HepG2 (cell line): ENCODE data around the gene AAR2. TPM values are rescaled to one million over a fixed set of nuclear protein-coding genes. Genes with fewer than 3 reads are reported as not detected.

ENCODE experiments used
- AGO1 ChIP-seq: fragments of 200-400 bp; formaldehyde crosslinking; IDR thresholded peaks from 2 replicates; pipeline ENCODE4 v1.6.1; 2017; ENCODE audit warnings: mild to moderate bottlenecking, low read depth, low read length, moderate library complexity; ENCODE audit not compliant: poor library complexity, severe bottlenecking
- ASH2L ChIP-seq: fragments of 300-600, 200-600 bp; sonication (generic); IDR thresholded peaks from 2 replicates; pipeline ENCODE4 v1.7.0; 2017; ENCODE audit warnings: low read depth, mild to moderate bottlenecking, moderate library complexity, mixed read lengths, low read length; ENCODE audit not compliant: insufficient read length
- BCLAF1 ChIP-seq: fragments of 450-650 bp; IDR thresholded peaks from 2 replicates; pipeline ENCODE4 v1.6.1; 2017; ENCODE audit warnings: mild to moderate bottlenecking
- ELK4 ChIP-seq: sonication (generic); formaldehyde crosslinking; IDR thresholded peaks from 2 replicates; pipeline ENCODE4 v1.9.0; 2021; ENCODE audit warnings: missing genetic modification reagents, borderline replicate concordance
- IKZF1 ChIP-seq: fragments of 450-650 bp; IDR thresholded peaks from 2 replicates; pipeline ENCODE4 v1.7.1; 2016
- MAFF ChIP-seq: IDR thresholded peaks from 2 replicates; pipeline ENCODE4 v1.6.1; 2011; ENCODE audit warnings: low read depth, low read length, improper control_type of control experiment
- MBNL3 ChIP-seq: fragments of 250-450 bp; sonication (Bioruptor Pico); conservative IDR thresholded peaks from 2 replicates; pipeline ENCODE4 v1.8.0; 2022; ENCODE audit warnings: mild to moderate bottlenecking, inconsistent platforms
- MTA3 ChIP-seq: sonication (generic); formaldehyde crosslinking; IDR thresholded peaks from 2 replicates; pipeline ENCODE4 v1.4.0; 2020; ENCODE audit warnings: missing genetic modification reagents
- NFE2L2 ChIP-seq: fragments of 150-350 bp; IDR thresholded peaks from 2 replicates; pipeline ENCODE4 v1.6.1; 2014; ENCODE audit warnings: low read length
- NKX3-1 ChIP-seq: sonication (generic); formaldehyde crosslinking; IDR thresholded peaks from 2 replicates; pipeline ENCODE4 v1.5.0; 2020; ENCODE audit warnings: missing genetic modification reagents
- POGK ChIP-seq: sonication (generic); formaldehyde crosslinking; conservative IDR thresholded peaks from 2 replicates; pipeline ENCODE4 v1.8.0; 2022; ENCODE audit warnings: mild to moderate bottlenecking, moderate library complexity, missing genetic modification reagents
- RBFOX2 ChIP-seq: fragments of 200-400 bp; formaldehyde crosslinking; IDR thresholded peaks from 2 replicates; pipeline ENCODE4 v1.6.1; 2017; ENCODE audit warnings: low read depth, mild to moderate bottlenecking, low read length
- REPIN1 ChIP-seq: sonication (generic); formaldehyde crosslinking; IDR thresholded peaks from 2 replicates; pipeline ENCODE4 v1.8.0; 2022; ENCODE audit warnings: missing genetic modification reagents, low read depth, mild to moderate bottlenecking, borderline replicate concordance
- TSC22D2 ChIP-seq: sonication (generic); formaldehyde crosslinking; IDR thresholded peaks from 2 replicates; pipeline ENCODE4 v1.5.1; 2020; ENCODE audit warnings: missing genetic modification reagents, mild to moderate bottlenecking, borderline replicate concordance
- ZBTB20 ChIP-seq: sonication (generic); formaldehyde crosslinking; IDR thresholded peaks from 2 replicates; pipeline ENCODE4 v1.8.1; 2023; ENCODE audit warnings: missing genetic modification reagents, low read depth, mild to moderate bottlenecking, borderline replicate concordance
- ZC3H13 ChIP-seq: sonication (generic); formaldehyde crosslinking; IDR thresholded peaks from 2 replicates; pipeline ENCODE4 v1.8.1; 2023; ENCODE audit warnings: mild to moderate bottlenecking, missing genetic modification reagents, moderate library complexity
- ZIK1 ChIP-seq: sonication (generic); formaldehyde crosslinking; IDR thresholded peaks from 2 replicates; pipeline ENCODE4 v1.5.0; 2020; ENCODE audit warnings: mild to moderate bottlenecking, low read depth, missing genetic modification reagents, borderline replicate concordance
- ZKSCAN1 ChIP-seq: fragments of 150-350 bp; IDR thresholded peaks from 2 replicates; pipeline ENCODE4 v1.6.1; 2014; ENCODE audit warnings: low read length
- ZNF282 ChIP-seq: fragments of 450-650 bp; IDR thresholded peaks from 2 replicates; pipeline ENCODE4 v1.6.1; 2018; ENCODE audit not compliant: partially characterized antibody
- ZNF431 ChIP-seq: sonication (generic); formaldehyde crosslinking; IDR thresholded peaks from 2 replicates; pipeline ENCODE4 v1.9.0; 2022; ENCODE audit warnings: missing genetic modification reagents, low read depth, mild to moderate bottlenecking, borderline replicate concordance
- ZNF446 ChIP-seq: sonication (generic); formaldehyde crosslinking; IDR thresholded peaks from 2 replicates; pipeline ENCODE4 v1.5.0; 2020; ENCODE audit warnings: mild to moderate bottlenecking, missing genetic modification reagents
- ZNF484 ChIP-seq: sonication (generic); formaldehyde crosslinking; IDR thresholded peaks from 2 replicates; pipeline ENCODE4 v1.5.1; 2020; ENCODE audit warnings: mild to moderate bottlenecking, low read depth, missing genetic modification reagents, borderline replicate concordance
- ZNF496 ChIP-seq: sonication (generic); formaldehyde crosslinking; IDR thresholded peaks from 2 replicates; pipeline ENCODE4 v1.8.1; 2023; ENCODE audit warnings: mild to moderate bottlenecking, moderate library complexity, missing genetic modification reagents; ENCODE audit not compliant: insufficient replicate concordance
- ZNF558 ChIP-seq: sonication (generic); formaldehyde crosslinking; IDR thresholded peaks from 2 replicates; pipeline ENCODE4 v1.9.0; 2022; ENCODE audit warnings: mild to moderate bottlenecking, missing genetic modification reagents, borderline replicate concordance
- ZNF660 ChIP-seq: sonication (generic); formaldehyde crosslinking; IDR thresholded peaks from 2 replicates; pipeline ENCODE4 v1.5.1; 2020; ENCODE audit warnings: mild to moderate bottlenecking, low read depth, missing genetic modification reagents, borderline replicate concordance
- ZNF775 ChIP-seq: sonication (generic); formaldehyde crosslinking; IDR thresholded peaks from 2 replicates; pipeline ENCODE4 v1.4.0; 2020; ENCODE audit warnings: missing genetic modification reagents, mild to moderate bottlenecking, moderate library complexity, borderline replicate concordance
- polyA plus RNA-seq, 8 experiments: library from polyadenylated mRNA; depleted of rRNA in 3 of 8; stranded (reverse) in 7 of 8; unstranded in 1 of 8; fragments of >200 nt; fragmentation: Illumina TruSeq in 4 of 8; extraction: Trizol in 4 of 8; gene quantifications; 2 replicates each; pipeline versions ENCODE4 v1.2.1 to v1.2.3, GENCODE V29; 2011 to 2016; ENCODE audit warnings: low read depth in 4 of 8, missing spikeins in 1 of 8, mixed read lengths in 1 of 8; ENCODE audit not compliant: insufficient read depth in 1 of 8
- total RNA-seq, 5 experiments: library from RNA; depleted of rRNA; stranded (reverse); fragments of >200 nt; fragmentation: Illumina TruSeq; extraction: Trizol; gene quantifications; 2 replicates each; pipeline ENCODE4 v1.2.3, GENCODE V29; 2016; ENCODE audit warnings: low read depth in 1 of 5

AAR2 gene
- total and polyA plus RNA-seq, 2 of the 13 experiments (the other 11 are each of a cell fraction or from before 2014, with no cell fraction given), result 45.2 to 46.2 TPM

GRCh38 chr20:36202891-36203338 lies 33.4 kb upstream of the AAR2 start (continued):
- TF ChIP-seq BCLAF1 (no peak), ZNF496 (no peak), ZC3H13 (CRISPR knock-in tag) (no peak), NFE2L2 (no peak), MTA3 (no peak), REPIN1 (CRISPR knock-in tag) (0 out of 2 replicates have a peak, but pooled peaks have one; percentile 38), NKX3-1 (no peak), MAFF (no peak), ZNF484 (CRISPR knock-in tag) (no peak), ASH2L (no peak), TSC22D2 (CRISPR knock-in tag) (no peak), ZNF775 (CRISPR knock-in tag) (no peak), RBFOX2 (no peak), ZKSCAN1 (no peak), ZNF446 (CRISPR knock-in tag) (no peak), ZIK1 (CRISPR knock-in tag) (no peak), ZNF660 (CRISPR knock-in tag) (no peak), ZNF558 (no peak), IKZF1 (no peak), MBNL3 (no peak), ZNF431 (CRISPR knock-in tag) (no peak), ELK4 (CRISPR knock-in tag) (no peak), AGO1 (no peak), ZNF282 (no peak), POGK (CRISPR knock-in tag) (no peak), ZBTB20 (CRISPR knock-in tag) (no peak)
